Kidney epithelial cell (primary cell): ENCODE results near the gene CPOX. TPM values are rescaled to one million over a fixed set of nuclear protein-coding genes. Genes with fewer than 3 reads are reported as not detected.
A peak's percentile ranks its signal among the peaks of the same experiment; 100 is the strongest.
"Not testable (repeated sequence)": the region's sequence is repeated elsewhere in the genome, so short reads cannot be mapped to it uniquely, and the experiment has no call there.

Experiments
- DNase-seq: peaks from one replicate; pipeline ENCODE4 v3.0.0-alpha.2; 2010; ENCODE audit warnings: low read depth
- H3K27me3 ChIP-seq: 2 replicates; pipeline ENCODE4 v1.6.0; 2011; ENCODE audit warnings: low read length; ENCODE audit not compliant: control insufficient read depth, insufficient read depth
- H3K36me3 ChIP-seq: 2 replicates; pipeline ENCODE4 v1.5.1; 2011; ENCODE audit warnings: low read length; ENCODE audit not compliant: control insufficient read depth, insufficient read depth
- H3K4me3 ChIP-seq: 2 replicates; pipeline ENCODE4 v1.5.1; 2011; ENCODE audit warnings: low read depth, mild to moderate bottlenecking, control low read depth, low read length
- CTCF ChIP-seq: IDR thresholded peaks from 2 replicates; pipeline ENCODE4 v1.5.1; 2011; ENCODE audit warnings: mild to moderate bottlenecking, moderate library complexity, low read length, control low read depth, inconsistent platforms; ENCODE audit not compliant: insufficient read depth, poor library complexity, severe bottlenecking
- total RNA-seq: library from RNA; depleted of rRNA; stranded (reverse); fragments of >200 nt; gene quantifications from 2 replicates; pipeline ENCODE4 v1.2.3, GENCODE V29; 2015

Gene CPOX
- 26.5 and 28.2 TPM in 2 replicates for total RNA-seq

DNA sequence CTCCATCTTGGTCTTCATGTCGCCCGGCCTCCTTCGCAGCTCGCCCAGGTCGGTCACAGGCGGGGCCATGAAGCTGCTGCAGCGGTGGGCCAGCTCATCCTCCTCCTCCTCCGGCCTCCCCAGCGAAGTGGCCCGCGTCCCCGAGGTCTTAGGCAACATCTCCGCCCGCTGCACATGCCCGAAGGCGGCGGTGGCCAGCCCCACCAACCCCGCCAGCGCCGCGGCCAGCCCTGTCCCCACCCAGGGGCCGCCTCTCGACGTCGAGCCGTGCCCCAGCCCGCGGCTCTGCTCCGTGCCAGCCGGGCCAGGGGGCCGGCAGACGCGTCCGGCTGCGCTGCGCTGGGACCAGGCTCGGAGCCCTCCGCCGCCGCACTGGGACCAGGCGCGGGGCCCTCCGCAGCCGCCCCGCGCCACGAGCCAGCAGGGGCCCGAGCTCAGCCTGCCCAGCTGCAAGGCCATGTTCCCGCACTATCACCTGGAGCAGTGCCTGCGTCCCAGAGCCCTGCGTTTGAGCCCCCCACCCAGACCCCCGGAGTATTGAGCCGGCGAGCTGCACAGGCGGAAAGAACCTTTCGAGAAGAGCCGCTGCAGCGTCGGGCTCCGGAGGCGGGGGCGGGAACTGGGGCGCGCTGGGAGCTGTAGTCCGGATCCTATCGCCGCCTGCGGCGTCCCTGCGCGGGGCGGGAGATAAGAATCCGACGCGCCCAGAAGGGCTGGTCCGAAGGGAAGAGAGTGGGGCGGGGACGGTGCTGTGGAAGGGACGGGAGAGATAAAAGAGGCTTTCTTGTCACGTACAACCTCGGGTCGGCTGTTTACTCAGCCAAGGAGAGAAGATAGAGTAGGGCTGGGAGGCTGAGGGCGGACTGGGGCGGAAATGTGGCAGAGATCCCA is at the start of gene CPOX:
CPOX (minus strand) TSS at position 566 of the 891 bp plus-strand sequence; CDS start at position 459, 107 bp downstream.
- Histone ChIP-seq H3K27me3 (no peaks in the 10 kb centered on the region), H3K36me3 (no peaks in the 10 kb centered on the region), H3K4me3 (peak within 1 kb of the TSS; percentile 66)
- peak; percentile 47 for DNase-seq
- TF ChIP-seq CTCF: no peak

DNA sequence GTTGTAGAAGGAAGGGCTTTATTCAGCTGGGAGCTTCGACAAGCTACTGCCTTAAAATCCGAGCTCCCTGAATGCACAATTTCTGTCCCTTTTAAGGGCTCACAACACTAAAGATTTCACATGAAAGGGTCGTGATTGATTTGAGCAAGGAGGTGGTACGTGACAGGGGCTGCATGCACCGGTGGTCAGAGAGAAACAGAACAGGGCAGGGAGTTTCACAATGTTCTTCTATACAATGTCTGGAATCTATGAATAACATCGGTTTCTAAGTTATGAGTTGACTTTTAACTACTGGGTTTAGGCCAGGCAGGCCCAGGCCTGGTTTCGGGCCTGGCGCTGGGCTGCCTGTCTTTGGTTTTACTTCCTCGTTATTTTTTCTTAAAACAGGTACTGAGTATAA is 49.4 kb upstream of the CPOX start:
- DNase-seq, H3K36me3 ChIP-seq, H3K27me3 ChIP-seq, H3K4me3 ChIP-seq: not testable (repeated sequence)

GRCh38 chr3:98641756-98642155 is 48.3 kb upstream of the CPOX start:
- not testable (repeated sequence) for H3K27me3 ChIP-seq, H3K36me3 ChIP-seq, H3K4me3 ChIP-seq, DNase-seq

DNA sequence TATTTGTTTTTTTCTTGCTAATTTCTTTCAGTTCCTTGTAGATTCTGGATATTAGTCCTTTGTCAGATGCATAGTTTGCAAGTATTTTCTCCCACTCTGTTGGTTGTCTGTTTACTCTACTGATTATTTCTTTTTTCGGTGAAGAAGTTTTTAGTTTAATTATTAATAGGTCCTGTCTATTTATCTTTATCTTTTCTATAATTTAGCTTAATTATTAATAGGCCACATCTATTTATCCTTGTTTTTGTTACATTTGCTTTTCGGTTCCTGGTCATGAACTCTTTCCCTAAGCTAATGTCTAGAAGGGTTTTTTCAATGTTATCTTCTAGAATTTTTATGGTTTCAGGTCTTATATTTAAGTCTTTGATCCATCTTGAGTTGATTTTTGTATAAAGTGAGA is 45.1 kb upstream of the CPOX start:
- not testable (repeated sequence) for H3K4me3 ChIP-seq, H3K36me3 ChIP-seq, H3K27me3 ChIP-seq, DNase-seq

GRCh38 chr3:98630416-98630815 is 37.0 kb upstream of the CPOX start:
- DNase-seq: no peak
- H3K4me3 ChIP-seq: no peak overlapping the region
- no peak for TF ChIP-seq CTCF

DNA sequence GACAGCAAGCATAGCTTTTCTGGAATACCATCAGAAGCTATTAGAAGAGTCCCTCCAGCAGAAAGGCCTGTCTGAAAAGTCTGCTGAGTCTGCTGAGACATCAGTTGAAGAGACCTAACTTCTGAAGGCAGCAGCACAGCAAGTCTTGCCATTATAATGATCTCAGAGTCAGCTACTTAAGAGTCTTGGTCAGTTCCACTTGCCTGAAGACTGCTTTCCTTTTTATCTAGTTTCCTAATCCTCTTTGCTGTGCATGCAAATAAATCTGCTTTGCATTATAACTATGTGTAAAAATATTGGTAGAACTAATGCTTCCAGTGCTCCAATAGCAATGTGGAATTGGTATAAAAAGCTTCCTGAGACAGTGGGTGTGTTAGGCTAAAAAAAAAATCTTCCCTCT is 34.9 kb upstream of the CPOX start:
- Histone ChIP-seq H3K27me3 (no peaks in the 10 kb centered on the region), H3K4me3 (no peak overlapping the region), H3K36me3 (no peaks in the 10 kb centered on the region)
- no peak for TF ChIP-seq CTCF
- DNase-seq: no peak

More at GRCh38 chr3:98630416-98630815, 37.0 kb upstream of the CPOX start:
- Histone ChIP-seq H3K27me3 (no peaks in the 10 kb centered on the region), H3K36me3 (no peaks in the 10 kb centered on the region)

DNA sequence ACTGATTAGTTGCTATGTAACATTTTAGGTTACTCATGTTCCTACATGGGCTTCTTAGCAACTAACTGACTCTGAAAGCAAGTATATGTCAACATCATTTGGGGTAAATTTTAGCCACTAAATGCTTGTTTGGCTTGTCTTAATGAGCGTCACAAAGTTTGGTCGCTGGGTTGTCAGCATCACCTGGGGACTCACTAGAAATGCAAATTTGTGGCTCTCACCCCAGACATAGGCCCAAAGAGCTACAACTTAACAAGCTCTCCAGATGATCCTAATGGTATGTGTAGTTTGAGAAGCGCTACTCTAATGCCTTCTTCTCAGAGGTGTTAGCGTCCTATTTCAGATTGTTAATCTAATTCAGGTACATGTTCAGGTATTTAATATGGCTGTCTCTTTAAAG is 32.7 kb upstream of the CPOX start:
- Histone ChIP-seq H3K36me3 (no peaks in the 10 kb centered on the region), H3K27me3 (no peaks in the 10 kb centered on the region), H3K4me3 (no peak overlapping the region)
- no peak for TF ChIP-seq CTCF
- DNase-seq: no peak
